ENCODE data around the gene SLC47A1.
"Not testable (repeated sequence)": the region's sequence is repeated elsewhere in the genome, so short reads cannot be mapped to it uniquely, and the experiment has no call there.

Gene SLC47A1

GRCh38 chr17:19533718-19534561 is at the start of gene SLC47A1:
Gene SLC47A1, plus strand, starts transcription at chr17:19533854. Its CDS starts 86 bp downstream, at chr17:19533940.
- no peak for DNase-seq

- no peak for DNase-seq
Observed at GRCh38 chr17:19485800-19486340, 47.8 kb upstream of the SLC47A1 start.

- DNase-seq, result no peak
Observed at GRCh38 chr17:19486351-19487023, 47.2 kb upstream of the SLC47A1 start.

GRCh38 chr17:19487024-19487600 is 46.5 kb upstream of the SLC47A1 start:
- no peak for DNase-seq

GRCh38 chr17:19492141-19492540 is 41.5 kb upstream of the SLC47A1 start:
- no peak for DNase-seq

GRCh38 chr17:19494961-19495806 is 38.5 kb upstream of the SLC47A1 start:
- DNase-seq, result no peak

GRCh38 chr17:19495828-19496528 is 37.7 kb upstream of the SLC47A1 start:
- no peak for DNase-seq

- DNase-seq, result no peak
Observed at GRCh38 chr17:19497624-19498023, 36.0 kb upstream of the SLC47A1 start.

- DNase-seq, result no peak
Observed at GRCh38 chr17:19501219-19501618, 32.4 kb upstream of the SLC47A1 start.

- no peak for DNase-seq
Observed at GRCh38 chr17:19502517-19502916, 31.1 kb upstream of the SLC47A1 start.

- DNase-seq, result not testable (repeated sequence)
Observed at GRCh38 chr17:19505561-19505960, 28.1 kb upstream of the SLC47A1 start.

- no peak for DNase-seq
Observed at GRCh38 chr17:19507775-19508576, 25.7 kb upstream of the SLC47A1 start.

GRCh38 chr17:19508577-19508867 is 25.1 kb upstream of the SLC47A1 start:
- DNase-seq, result no peak

GRCh38 chr17:19509281-19509852 is 24.3 kb upstream of the SLC47A1 start:
- DNase-seq, result not testable (repeated sequence)

GRCh38 chr17:19510903-19511302 is 22.8 kb upstream of the SLC47A1 start:
- no peak for DNase-seq

GRCh38 chr17:19513897-19514488 is 19.7 kb upstream of the SLC47A1 start:
- DNase-seq, result no peak

- no peak for DNase-seq
Observed at GRCh38 chr17:19517699-19518098, 16.0 kb upstream of the SLC47A1 start.

- peak; percentile 68 for DNase-seq
Observed at GRCh38 chr17:19519388-19520291, 14.0 kb upstream of the SLC47A1 start.

GRCh38 chr17:19520641-19521040 is 13.0 kb upstream of the SLC47A1 start:
- no peak for DNase-seq
